Umbilical cord (tissue), 2 donors: ENCODE results near the gene HAVCR1. TPM values are rescaled to one million over a fixed set of nuclear protein-coding genes. Genes with fewer than 3 reads are reported as not detected.
"Not testable (repeated sequence)": the region's sequence is repeated elsewhere in the genome, so short reads cannot be mapped to it uniquely, and the experiment has no call there.

Source experiments
- DNase-seq: peaks from one replicate; pipeline ENCODE4 v3.0.0-alpha.2; 2015; ENCODE audit warnings: low spot score
- total RNA-seq: library from RNA; depleted of rRNA; stranded (reverse); fragments of >200 nt; gene quantifications from one replicate; pipeline ENCODE4 v1.2.3, GENCODE V29; 2014; ENCODE audit warnings: low replicate concordance; ENCODE audit not compliant: insufficient read depth

HAVCR1 gene
- total RNA-seq, 1 donor from 2014 or later: not detected

- no peak for DNase-seq
These were observed 8.9 kb downstream of the HAVCR1 start for GRCh38 chr5:157050050-157050449.

- no peak for DNase-seq
These were observed 9.3 kb downstream of the HAVCR1 start for GRCh38 chr5:157049605-157050004.

DNA sequence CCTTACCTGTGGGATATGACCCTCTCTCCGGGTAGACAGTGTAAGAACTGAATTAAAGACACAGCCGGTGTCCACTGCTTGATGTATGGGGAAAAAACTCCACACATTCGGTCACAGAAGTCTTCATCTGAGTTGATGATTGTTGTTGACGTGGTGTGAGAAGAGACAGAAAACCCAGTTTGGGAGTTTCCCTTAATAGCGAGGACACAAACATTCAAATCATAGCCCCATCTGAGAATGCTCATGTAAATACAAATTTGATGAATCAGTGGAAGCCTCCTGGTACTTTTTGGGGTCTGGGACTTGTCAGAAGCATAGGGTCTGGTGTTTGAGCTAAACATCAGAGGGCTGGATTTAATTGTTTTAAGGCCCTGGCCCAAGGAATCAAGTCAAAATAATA is 11.0 kb downstream of the HAVCR1 start:
- no peak for DNase-seq

- not testable (repeated sequence) for DNase-seq
These were observed 11.9 kb downstream of the HAVCR1 start for GRCh38 chr5:157047016-157047415.

DNA sequence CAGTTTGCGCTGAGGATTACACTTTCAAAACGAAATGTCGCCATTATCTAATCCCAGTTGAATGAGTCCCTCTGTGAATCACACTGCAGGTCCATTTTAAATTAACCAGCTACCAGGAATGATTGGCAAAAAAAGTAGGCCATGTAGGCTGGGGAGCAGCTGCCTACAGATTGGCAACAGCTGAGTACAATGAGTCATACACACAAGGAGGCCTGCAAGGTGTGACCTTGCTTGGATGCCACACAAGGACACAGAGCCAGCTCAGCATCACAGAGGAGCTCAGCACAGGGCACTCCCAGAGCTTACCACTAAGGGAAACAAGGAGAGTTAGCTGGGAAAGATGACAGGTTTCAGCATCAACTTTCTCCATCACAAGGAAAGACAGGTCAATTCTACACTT is 12.9 kb downstream of the HAVCR1 start:
- no peak for DNase-seq

GRCh38 chr5:157045601-157046000 is 13.3 kb downstream of the HAVCR1 start:
- DNase-seq: no peak

GRCh38 chr5:157038568-157039187 is 20.2 kb downstream of the HAVCR1 start:
- no peak for DNase-seq

DNA sequence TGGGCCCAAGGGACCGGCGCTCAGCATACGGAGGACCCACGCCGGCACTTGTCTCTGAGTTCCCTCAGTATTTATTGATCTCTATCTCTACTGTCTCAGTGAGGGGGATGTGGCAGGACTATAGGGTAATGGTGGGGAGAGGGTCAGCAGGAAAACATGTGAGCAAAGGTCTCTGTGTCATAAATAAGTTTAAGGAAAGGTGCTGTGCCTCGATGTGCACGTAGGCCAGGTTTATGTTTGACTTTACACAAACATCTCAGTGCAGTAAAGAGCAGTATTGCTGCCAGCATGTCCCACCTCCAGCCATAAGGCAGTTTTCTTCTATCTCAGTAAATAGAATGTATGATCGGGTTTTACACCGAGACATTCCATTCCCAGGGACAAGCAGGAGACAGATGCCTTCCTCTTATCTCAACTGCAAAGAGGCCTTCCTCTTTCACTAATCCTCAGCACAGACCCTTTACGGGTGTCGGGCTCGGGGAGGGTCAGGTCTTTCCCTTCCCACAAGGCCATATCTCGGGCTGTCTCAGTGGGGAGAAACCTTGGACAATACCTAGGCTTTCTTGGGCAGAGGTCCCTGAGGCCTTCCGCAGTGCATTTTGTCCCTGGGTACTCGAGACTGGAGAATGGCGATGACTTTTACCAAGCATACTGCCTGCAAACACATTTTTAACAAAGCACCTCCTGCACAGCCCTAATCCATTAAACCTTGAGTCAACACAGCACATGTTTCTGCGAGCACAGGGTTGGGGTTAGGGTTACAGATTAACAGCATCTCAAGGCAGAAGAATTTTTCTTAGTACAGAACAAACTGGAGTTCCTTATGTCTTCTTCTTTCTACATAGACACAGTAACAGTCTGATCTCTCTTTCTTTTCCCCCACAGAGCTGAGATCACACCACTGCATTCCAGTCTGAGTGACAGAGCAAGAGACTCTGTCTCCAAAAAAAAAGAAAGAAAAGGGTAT is 24.5 kb downstream of the HAVCR1 start:
- DNase-seq: peak; percentile 35

DNA sequence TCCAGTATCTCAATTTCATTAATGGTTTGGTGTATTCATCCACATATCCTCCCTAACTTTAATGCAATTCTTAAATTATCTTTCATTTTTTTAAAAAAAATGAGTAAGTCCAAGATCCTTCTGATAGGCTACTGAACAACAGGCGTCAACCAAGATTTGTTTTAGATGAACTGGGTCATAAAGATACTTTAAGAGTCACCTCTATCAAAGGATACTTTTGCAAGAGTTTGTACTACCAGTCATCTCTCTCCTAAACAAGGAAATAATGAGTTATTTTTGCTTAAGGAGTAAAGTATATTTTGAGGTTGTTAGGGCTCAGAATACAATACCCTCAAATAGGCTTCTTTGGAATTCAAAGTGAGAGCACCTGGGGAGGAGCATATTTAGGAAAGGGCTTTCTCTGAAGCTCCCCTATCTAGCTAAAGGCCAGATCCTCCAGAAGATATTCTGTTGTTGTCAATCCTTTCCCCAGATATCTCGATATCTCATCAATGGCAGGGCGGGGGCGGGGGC is 25.8 kb downstream of the HAVCR1 start:
- no peak for DNase-seq

DNA sequence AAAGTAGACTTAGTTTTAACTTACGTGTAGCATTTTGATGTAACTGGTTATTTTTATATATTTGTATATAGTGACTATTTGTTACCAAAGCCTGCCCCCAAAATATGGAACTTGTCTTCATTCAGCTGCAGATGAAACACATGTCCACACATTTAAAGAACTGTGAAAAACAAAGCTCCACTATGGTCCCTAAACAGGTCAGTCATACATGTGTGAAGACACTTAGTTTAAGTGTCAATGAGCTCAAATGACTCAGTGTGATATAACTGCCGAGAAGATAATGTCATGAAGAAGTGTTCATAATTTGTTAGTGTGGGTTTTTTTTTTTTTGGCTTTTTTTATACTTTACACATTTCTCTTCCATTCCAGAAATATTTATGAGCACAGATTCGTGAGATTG is 28.2 kb downstream of the HAVCR1 start:
- no peak for DNase-seq

DNA sequence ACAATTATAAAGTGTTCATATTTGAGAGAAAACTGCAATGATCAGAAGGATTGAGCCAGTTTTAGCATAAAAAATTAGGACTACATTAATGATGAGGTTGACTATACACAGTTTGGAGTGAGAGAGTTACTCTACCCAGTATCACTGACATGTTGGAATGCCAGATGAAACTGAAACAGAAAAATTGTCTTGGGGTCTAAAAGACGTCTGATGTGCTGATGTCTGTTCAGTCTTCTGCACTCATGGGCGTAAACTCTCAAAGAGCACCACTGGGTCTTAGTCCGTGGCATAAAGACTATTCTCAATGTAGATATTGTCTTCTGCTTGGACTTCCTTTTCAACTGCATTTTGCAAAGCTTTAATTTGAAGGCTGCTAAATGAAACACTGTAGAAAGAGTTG is 29.5 kb downstream of the HAVCR1 start:
- no peak for DNase-seq

GRCh38 chr5:157027663-157028062 is 31.3 kb downstream of the HAVCR1 start:
- DNase-seq: not testable (repeated sequence)

DNA sequence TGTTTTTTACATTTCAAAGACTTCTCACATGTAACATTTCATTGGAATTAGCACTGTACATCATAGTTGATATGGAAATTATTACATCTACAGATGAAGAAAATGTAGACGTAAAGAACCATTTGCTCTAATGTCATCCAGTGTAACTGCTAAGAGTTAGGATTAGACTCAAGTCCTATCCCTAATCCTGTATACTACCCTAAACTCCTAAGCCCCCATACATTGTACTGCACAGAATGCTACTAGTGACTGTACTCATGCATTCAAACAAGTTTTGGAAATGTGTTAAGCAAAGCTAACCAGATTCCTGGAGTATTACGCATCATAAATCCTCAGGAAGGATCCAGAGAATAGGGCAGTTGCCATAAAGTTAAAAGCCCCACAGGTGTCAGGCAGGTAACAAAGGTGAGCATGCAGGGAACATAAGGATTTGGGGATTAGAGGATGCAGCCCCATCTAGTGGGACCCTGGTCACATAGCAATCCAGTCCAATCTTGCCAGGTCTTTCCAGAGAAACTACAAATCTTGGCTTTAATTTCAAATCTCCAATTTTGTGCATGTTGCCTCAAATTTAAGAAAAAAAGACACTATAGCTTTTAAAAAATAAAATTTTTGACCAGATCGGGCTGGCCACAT is 32.0 kb downstream of the HAVCR1 start:
- no peak for DNase-seq

- DNase-seq: no peak
These were observed 33.7 kb downstream of the HAVCR1 start for GRCh38 chr5:157025093-157025698.

- DNase-seq: no peak
These were observed 34.5 kb downstream of the HAVCR1 start for GRCh38 chr5:157024208-157024959.

- no peak for DNase-seq
These were observed 36.9 kb downstream of the HAVCR1 start for GRCh38 chr5:157022024-157022423.

DNA sequence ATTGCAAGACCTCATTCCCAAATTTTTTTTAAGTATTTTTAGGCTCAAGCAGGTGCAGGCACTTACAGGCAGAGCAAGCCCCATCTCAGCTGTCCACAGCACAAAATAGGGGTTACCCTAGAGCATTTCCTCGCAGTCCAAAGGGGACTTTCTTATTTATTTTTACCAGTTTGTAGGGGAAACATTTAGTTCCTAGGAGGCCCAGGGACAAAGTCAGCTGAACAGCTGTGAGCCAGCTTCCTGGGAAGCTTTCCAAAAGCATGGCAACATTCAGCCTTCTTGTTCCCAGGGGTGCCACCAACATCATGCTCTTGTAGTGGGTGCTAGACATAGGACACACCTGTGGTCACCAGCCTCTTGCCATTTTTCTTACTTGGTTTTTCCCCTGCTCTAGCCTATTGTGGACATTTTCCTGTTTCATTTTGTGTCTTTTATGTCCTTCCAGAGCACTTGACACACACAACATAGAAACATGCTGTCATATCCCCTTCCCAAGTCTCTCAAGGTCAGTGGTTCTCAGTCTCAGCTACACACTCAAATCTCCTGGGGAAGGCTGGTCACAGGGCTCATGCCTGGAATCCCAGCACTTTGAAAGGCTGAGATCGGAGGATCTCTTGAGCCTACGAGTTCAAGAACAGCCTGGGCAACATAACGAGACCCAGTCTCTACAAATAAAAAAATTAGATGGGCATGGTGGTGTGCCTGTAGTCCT is 38.2 kb downstream of the HAVCR1 start:
- DNase-seq: no peak

DNA sequence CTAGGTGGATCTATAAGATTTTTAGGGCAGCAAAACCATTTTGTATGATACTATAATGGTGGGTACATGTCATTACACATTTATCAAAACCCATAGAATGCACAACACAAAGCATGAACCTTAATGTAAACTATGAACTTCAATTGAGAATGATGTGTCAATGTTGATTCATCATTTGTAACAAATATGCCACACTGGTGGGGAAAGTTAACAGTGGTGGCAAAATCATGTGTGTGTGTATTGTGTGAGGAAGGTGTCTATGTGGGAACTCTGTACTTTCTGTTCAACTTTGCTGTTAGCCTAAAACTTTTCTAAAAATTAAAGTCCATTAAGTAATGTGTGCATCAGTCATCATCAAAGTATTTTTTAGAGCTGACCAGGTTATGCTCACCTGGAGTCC is 38.9 kb downstream of the HAVCR1 start:
- no peak for DNase-seq

- not testable (repeated sequence) for DNase-seq
These were observed 44.8 kb downstream of the HAVCR1 start for GRCh38 chr5:157014143-157014542.

- DNase-seq: no peak
These were observed 52.7 kb downstream of the HAVCR1 start for GRCh38 chr5:157006262-157006661.
